Measurements from ENCODE around the gene TSC22D3. TPM values are rescaled to one million over a fixed set of nuclear protein-coding genes. Genes with fewer than 3 reads are reported as not detected.

The TSC22D3 gene
- total and polyA plus RNA-seq, 4 donors: 117 to 447 (median 303) TPM

- no peaks in the 10 kb centered on the region for H3K9me3 ChIP-seq (ENCODE audit: control insufficient read depth in 4 of 4, insufficient read depth in 3 of 4, low read length in 3 of 4)
- DNase-seq: no peak
- no peak overlapping the region for H3K9ac ChIP-seq (ENCODE audit: insufficient read depth in 1 of 2, low read length in 2 of 2)
- TF ChIP-seq, protein P1, sequence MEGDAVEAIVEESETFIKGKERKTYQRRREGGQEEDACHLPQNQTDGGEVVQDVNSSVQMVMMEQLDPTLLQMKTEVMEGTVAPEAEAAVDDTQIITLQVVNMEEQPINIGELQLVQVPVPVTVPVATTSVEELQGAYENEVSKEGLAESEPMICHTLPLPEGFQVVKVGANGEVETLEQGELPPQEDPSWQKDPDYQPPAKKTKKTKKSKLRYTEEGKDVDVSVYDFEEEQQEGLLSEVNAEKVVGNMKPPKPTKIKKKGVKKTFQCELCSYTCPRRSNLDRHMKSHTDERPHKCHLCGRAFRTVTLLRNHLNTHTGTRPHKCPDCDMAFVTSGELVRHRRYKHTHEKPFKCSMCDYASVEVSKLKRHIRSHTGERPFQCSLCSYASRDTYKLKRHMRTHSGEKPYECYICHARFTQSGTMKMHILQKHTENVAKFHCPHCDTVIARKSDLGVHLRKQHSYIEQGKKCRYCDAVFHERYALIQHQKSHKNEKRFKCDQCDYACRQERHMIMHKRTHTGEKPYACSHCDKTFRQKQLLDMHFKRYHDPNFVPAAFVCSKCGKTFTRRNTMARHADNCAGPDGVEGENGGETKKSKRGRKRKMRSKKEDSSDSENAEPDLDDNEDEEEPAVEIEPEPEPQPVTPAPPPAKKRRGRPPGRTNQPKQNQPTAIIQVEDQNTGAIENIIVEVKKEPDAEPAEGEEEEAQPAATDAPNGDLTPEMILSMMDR (IDR thresholded peaks at IDR 0.05; ENCODE audit: control extremely low read depth, extremely low read depth): no peak
- no peak for ATAC-seq (ENCODE audit: insufficient read depth, low FRiP score)
- peaks cover 0 to 8% (median 0%) of the 10 kb centered on the region in 5 donors for H3K4me1 ChIP-seq (ENCODE audit: control insufficient read depth in 5 of 5, insufficient read depth in 5 of 5, low read length in 5 of 5)
- 85 to 96% methylated on average over 5 of the region's 5 CpGs for WGBS, 2 donors
- no peaks in the 10 kb centered on the region for H3K36me3 ChIP-seq (ENCODE audit: control insufficient read depth in 4 of 4, insufficient read depth in 4 of 4, low read length in 4 of 4)
- no peak overlapping the region for H3K4me3 ChIP-seq
- no peak overlapping the region for H3K27ac ChIP-seq (ENCODE audit: low read depth in 1 of 2, low read length in 1 of 2)
- peaks cover 0 to 36% (median 9%) of the 10 kb centered on the region in 3 donors for H3K27me3 ChIP-seq (ENCODE audit: control insufficient read depth in 3 of 3, insufficient read depth in 3 of 3, low read length in 2 of 3)
These were observed 15.1 kb downstream of the TSC22D3 start for GRCh38 chrX:107760304-107761077.

- no peak overlapping the region for H3K9ac ChIP-seq (ENCODE audit: insufficient read depth in 1 of 2, low read length in 2 of 2)
- no peaks in the 10 kb centered on the region for H3K9me3 ChIP-seq (ENCODE audit: control insufficient read depth in 4 of 4, insufficient read depth in 3 of 4, low read length in 3 of 4)
- H3K36me3 ChIP-seq (ENCODE audit: control insufficient read depth in 4 of 4, insufficient read depth in 4 of 4, low read length in 4 of 4): no peaks in the 10 kb centered on the region
- H3K27ac ChIP-seq (ENCODE audit: low read depth in 1 of 2, low read length in 1 of 2): no peak overlapping the region
- TF ChIP-seq, protein P1 (IDR thresholded peaks at IDR 0.05; ENCODE audit: control extremely low read depth, extremely low read depth): no peak
- DNase-seq (no peak), ATAC-seq (ENCODE audit: insufficient read depth, low FRiP score) (no peak)
- no peak overlapping the region for H3K4me3 ChIP-seq
- WGBS, 2 donors: 80 to 96% methylated on average over 5 of the region's 5 CpGs
- peaks cover 0 to 26% (median 8%) of the 10 kb centered on the region in 3 donors for H3K27me3 ChIP-seq (ENCODE audit: control insufficient read depth in 3 of 3, insufficient read depth in 3 of 3, low read length in 2 of 3)
- H3K4me1 ChIP-seq (ENCODE audit: control insufficient read depth in 5 of 5, insufficient read depth in 5 of 5, low read length in 5 of 5): peaks cover 0 to 10% (median 0%) of the 10 kb centered on the region in 5 donors
These were observed 17.3 kb downstream of the TSC22D3 start for GRCh38 chrX:107758231-107758766.

DNA sequence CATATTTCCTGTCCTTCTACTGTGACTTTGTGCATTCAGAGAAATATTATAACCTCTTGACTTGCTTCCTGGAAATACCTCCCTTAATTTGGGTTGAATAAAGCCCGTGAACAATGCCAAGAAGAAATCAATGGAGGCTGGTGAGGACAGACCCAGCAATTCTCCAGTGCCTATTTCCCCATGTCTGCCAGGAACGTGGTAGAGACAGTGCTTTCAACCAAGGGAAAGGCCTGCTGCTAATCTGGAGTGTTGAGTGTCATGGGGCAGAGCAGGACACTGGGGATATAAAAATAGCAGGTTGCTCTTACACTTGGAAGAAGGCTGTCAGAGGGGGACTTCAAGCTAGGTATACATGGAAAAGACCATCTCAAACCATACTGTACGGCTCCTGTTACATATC lies 19.9 kb downstream of the TSC22D3 start:
- Histone ChIP-seq H3K27ac (ENCODE audit: low read depth in 1 of 2, low read length in 1 of 2) (peak overlapping the region in 1 of 2 donors; percentile 79), H3K36me3 (ENCODE audit: control insufficient read depth in 4 of 4, insufficient read depth in 4 of 4, low read length in 4 of 4) (no peaks in the 10 kb centered on the region), H3K27me3 (ENCODE audit: control insufficient read depth in 3 of 3, insufficient read depth in 3 of 3, low read length in 2 of 3) (peaks cover 0 to 13% (median 8%) of the 10 kb centered on the region in 3 donors), H3K4me1 (ENCODE audit: control insufficient read depth in 5 of 5, insufficient read depth in 5 of 5, low read length in 5 of 5) (peaks cover 0 to 8% (median 3%) of the 10 kb centered on the region in 5 donors), H3K9ac (ENCODE audit: insufficient read depth in 1 of 2, low read length in 2 of 2) (no peak overlapping the region), H3K9me3 (ENCODE audit: control insufficient read depth in 4 of 4, insufficient read depth in 3 of 4, low read length in 3 of 4) (no peaks in the 10 kb centered on the region), H3K4me3 (no peak overlapping the region)
- 56 to 76% methylated on average over 3 of the region's 3 CpGs for WGBS, 2 donors
- DNase-seq (no peak), ATAC-seq (ENCODE audit: insufficient read depth, low FRiP score) (no peak)
- TF ChIP-seq, protein P1 (IDR thresholded peaks at IDR 0.05; ENCODE audit: control extremely low read depth, extremely low read depth): no peak
